ENCODE data around the gene SH3BP4.

Gene SH3BP4

DNA sequence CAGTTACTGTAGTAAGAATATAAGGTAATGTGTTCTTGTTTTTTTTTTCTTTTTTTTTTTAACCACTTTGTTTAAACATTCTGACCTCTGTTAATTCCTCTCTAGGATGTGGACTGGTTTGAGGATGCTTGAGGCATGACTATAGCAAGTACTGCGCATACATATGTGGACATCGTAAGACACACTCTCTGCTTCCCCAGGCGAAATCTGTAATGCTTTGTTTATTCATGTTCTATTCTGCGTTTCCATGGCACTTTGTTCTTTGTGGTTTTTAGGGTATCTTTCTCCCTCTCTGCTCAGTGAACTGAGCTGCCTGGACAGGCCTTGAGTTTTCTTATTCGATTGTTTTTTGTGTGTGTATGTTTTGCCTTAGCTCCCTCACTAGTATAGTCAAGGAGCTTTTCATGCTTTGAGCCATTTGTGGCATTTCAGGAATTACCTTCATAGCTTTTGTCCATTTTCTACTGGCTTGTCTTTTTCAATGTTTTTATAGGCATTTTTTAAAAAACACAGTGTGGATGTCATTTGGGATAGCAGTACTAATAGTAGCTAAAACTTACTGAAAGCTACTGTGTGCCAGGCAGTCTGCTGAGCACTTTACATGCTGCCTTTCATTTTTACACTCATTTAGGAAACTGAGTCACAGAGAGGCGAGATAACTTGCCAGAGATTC is 1.9 kb upstream of the SH3BP4 start:
- DNase-seq: no peak

DNA sequence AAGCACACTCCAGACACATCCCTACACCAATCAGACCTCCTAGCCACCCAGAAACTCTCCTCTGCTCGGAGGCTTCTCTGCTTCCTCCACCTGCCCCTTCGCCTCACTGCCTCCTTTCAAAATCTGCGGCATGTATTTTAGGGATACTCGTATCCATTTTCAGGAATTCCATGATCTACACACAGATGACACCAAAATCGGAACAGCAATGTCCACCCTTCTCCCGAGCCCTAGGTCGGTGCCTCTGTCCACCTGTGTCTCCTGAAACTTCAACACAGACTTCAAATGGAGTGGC is 1.4 kb upstream of the SH3BP4 start:
- no peak for DNase-seq

DNA sequence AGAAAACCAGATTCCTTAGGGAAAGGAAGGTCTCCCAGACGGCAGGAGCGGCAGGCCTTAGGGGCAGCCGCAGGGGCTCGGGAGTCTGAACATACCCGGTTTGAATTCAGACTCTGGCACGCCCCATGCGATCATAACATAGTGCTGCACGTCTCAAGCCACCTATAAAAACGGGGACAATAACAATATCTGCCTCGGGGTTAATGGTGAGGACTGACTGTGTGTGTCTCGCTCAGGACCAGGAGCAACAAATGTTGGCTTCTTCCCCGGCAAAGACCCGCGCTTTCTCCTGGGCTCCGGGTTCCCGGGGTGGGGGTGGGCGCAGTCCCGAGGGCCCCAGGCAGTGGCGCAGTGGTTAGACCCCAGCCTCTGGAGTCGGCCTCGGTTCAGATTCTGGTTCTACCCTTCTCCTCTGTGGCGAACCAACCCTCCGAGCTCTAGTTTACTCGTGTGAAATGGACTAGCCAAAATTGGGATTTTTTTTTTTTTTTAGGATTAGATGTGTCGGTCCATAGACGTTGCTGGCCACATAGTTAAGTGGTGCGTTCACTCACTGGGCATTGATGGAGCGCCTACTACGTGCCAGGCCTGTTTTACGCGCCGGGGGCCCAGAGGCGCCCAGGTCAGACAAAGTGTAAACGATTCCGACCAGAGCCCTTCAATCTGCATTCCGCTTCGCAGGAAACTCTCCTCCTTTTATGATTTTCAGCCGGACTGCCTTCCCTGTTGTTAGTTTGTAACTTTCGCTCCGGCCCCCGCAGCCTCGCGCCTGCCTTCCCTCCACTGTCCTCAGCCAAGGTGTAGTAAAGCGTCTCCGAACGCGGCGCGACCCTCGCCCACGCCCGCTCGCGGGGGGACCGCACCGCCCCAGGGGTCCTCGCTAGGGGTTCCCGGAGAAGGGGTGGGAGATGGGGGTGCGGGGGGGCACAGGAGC is 820 bp upstream of the SH3BP4 start:
- no peak for DNase-seq

DNA sequence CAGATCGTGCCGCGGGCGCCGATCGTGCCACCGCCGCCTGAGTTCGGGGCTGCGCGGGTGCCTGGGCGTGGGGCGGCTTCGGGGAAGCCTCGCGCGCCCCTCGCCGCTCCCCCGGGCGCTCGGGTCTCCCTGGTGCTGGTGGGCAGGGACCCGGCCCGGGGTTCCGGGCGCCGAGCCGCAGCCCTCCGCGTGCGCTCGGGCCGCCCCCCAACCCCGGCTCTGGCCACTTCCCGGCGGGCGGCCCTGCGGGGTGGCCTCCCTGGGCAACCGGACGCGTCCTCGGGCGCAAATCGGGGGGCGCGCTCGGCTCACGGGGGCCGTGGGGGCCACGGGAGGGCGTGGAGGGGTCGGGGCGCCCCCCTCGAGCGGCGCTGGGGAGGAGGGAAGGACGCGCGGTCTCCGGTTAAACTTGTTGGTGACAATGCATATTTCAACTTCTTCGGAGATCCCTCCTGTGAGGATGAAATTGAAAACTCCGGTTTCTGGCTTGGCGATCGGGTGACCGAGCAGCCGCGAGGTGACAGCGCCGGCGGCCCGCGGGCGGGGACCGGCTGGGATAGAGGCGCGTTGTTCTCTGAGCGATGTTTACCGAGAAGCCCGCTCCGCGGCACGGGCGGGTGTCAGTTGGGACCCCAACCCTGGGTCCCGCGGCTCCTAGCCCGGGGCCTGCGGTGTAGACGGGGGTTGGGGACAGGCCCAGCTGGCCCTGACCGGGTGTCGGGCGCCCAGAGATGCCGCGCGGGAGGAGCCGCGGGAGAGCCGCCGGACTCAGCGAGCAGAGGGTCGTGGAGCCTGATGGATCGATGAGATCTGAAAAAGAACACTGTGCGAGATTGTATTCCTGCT is 676 bp downstream of the SH3BP4 start:
- DNase-seq: peak in 1 of 2 donors; percentile 29

DNA sequence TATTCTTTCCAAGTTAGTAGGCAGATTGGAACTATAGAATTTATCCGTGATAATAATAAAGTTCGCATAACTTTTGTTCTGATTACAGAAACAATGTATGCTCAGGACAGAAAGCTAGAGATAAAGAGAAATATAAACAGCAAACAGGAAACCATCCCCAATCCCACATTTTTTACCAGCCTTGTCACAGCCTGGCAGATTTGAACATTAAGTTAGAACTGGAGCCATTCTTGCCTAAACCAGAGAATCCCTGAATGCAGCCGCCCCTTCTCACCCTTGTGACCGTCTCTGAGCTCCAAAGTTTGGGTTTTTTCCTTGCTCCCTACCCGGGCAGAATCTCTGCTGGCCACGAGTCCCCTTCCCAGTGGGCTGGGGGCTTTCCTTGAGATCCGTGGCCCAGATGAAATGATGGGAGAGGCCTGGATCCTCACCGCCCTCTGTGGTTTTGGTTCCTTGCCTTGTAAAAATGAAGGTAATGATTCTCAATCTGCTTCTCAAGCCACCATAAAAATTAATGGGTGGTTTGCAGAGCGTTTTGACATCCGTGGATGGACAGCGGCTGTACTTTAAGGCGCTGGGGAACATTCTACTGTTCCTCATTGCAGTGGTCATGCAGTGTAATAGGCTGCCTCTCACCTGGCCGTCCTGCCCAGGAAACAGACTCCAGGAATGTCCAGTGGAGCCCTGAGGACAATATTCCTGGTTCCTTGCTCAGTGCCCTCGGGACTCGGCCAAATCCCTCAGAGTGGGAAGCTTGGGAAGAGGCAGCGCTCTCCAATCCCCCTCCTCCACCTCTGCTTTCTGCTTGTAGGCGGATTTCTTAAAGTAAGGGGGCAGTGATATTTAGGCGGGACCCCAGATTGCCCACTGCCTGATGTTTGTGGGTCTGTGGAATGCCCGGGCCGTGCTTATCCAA is 1.6 kb downstream of the SH3BP4 start:
- DNase-seq: no peak

DNA sequence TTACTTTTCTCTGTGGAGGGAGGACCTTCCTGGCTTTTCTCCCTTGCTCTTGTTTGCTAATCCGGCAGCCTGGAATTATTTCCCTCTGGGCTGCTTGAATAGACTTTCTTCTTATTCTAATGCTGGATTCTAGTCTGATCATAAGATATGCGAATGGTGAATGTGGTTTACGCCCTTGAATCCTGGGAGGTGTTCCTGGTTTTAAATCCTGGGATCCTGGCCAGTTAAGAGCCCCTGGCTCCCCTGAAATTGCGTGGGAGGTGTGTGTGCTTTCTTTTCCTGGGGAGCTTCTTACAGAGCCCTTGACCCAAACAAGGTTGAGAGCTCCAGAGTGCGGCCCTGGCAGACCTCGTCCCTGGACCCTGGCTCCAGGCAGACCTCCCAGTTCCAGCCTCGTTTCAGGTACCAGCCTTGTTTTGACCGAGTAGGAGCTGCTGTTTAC is 2.8 kb downstream of the SH3BP4 start:
- DNase-seq: no peak

DNA sequence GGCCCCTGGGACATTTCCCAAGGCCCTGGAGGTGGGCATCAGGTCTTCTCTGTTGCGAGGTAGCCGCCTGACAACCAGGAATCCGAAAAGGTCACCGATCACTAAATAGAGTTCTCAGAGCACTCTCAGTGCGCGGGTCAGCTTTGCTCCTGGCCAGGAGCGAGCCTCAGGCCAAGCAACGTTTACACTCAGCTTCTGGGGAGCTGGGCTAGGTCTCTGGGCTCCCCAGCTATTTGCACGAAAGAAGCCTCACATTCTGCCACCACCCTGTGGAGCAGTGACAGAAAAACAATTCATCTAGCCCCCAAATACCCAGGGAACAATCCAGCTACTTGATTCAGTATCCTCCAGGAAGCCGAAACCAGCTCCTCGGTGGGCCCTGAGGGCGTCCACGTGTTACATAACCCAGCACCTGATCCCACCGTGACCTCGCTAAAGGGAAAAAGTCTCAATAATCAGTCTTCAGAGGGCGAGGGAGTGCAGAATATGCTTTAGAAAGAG is 3.3 kb downstream of the SH3BP4 start:
- no peak for DNase-seq

DNA sequence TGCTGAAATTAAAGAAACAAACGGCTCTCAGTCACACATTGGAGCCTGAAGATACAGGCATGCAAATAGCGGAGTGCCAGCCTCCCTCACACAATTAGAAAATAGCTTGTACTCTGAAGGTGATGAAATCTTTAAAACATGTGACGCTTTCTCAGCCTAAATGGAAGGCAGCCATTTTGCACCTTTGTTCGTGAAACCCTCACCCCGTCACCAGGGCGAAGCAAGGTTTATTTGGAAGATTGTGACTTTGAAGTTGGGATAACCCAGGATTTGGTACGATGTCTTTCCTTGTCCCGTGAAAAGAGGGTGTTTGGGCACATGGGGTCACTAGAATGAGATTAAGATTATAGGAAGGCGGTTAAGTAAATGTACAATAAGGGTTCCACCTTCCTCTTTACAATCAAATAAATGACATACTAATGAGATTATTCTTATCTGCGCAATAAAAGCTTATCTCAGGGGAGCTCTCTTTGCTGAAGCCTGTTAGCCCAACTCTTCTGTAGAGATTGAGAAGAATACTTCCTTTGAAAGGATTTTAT is 4.2 kb downstream of the SH3BP4 start:
- no peak for DNase-seq

DNA sequence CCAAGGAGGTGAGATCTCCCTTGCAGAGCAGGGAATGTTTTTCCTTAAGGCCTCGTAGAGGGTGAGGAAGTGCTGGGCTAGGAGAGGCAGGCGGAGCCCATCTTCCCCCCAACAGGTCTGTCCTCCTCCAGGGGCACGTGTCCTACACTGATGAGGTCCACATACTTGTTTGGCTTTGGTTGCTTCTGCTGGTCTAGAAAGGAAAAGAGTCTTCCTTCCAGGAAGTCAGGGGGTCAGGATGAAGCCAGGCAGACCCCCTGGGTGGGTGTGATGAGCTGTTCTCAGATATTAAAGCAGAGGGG is 6.0 kb downstream of the SH3BP4 start:
- DNase-seq: no peak

DNA sequence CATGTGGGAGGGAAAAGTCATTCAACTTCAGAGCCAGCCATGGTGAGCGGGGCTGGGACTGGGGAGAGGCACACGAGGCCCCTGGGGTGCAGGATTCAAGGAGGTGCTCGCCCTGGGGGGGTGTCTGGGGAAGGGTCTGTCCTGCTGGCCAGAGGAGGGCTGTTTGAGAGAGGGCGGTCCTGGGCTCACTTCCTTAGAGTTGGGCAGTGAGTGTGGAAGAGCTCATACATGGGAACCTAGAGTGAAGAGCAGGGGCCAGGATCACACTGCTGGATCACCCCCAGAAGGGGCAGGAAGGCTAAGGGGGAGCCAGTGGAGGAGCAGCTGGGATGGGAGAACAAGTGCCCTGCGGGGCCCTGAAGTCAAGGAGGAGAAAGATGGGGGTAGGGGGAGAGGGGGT is 6.5 kb downstream of the SH3BP4 start:
- DNase-seq: no peak

DNA sequence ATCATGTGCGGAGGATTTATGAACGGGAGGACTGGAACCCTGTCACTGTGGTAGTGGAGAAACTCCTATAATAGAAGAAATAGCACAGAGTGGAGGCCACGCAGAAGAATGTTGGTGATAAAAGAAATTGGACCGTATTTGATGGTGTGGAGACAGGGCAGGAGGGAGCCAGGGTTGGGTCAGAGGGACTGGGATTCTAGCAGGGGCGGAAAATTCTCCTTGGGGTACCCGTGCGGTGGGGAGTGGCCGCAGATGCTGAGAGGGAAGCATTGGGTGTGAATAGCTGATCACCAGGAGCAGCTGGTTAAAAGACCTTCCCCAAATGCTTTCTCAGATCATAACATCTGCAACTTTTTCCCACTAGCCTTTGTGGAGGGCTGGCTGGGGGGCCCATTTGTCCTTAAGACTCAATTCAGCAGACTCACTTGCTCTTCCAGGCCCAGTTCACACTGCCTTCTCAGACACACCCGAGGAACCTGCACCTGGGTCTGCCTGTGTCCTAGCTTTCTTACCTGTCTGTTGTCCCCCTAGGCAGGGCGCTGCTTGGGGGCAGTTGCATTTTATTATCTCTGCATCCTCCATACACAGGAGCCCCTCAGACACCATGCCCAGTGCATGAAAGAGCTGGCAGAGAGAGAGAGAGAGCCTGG is 7.1 kb downstream of the SH3BP4 start:
- DNase-seq: no peak

DNA sequence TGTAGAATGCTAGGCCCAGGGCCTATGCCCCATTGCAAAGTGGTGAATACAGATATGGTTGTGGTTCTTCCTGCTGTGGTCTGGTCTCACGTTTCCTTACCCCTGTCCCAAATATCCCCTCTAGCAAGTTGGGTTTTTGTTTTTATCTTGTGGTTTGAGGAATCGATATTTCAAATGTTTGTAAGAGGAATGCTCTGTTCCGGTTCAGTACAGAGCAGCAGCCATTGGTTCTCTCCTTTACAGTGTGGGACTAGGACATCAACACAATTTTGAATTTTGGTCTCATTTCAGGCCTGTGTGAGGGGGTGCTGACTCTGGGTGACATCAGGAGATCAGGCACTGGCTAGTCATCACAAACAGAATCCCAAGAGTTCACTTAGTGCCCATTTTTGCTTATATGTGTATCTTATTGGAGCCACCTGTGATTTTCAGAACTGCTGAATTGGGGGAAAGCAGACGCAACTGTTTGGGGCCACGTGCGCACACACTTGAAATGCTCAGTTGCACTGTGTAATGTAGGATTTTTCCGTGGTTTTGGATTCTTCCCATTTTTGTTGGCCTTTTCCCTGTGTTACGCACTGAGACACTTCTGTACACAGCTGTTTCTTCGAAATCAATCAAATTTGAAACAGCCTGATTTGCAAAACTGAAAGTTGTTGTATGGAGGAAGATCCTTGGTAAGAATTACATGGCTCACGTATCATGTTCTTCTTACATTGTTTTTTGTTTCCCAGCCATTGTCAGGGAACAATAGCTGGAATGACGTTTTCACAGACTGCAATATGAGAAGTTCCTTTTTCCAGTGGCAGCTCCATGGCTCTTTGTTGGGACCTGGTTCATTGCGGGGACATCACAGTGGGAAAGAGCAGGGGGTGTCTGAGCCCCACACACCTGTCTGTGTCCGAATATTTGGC is 8.6 kb downstream of the SH3BP4 start:
- DNase-seq: no peak

DNA sequence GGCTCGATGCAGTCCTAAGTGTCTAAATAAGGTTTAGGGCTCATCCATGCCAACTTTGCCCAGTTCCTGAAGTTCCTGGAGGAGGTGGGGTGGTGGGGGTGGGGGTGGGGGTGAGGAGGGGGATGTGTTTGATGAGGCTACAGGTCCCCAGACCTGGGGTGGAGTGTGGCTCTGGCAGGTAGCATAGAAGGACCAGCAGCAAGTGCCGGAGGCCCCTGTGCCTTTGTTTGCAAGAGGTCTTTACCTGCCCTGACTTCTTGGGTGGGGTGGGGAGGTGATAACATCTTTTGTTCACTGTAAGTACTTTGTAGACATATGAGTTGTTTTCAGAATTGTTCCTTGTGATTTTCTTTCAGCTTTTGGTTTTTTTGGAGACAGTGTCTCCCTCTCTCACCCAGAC is 10.0 kb downstream of the SH3BP4 start:
- no peak for DNase-seq

DNA sequence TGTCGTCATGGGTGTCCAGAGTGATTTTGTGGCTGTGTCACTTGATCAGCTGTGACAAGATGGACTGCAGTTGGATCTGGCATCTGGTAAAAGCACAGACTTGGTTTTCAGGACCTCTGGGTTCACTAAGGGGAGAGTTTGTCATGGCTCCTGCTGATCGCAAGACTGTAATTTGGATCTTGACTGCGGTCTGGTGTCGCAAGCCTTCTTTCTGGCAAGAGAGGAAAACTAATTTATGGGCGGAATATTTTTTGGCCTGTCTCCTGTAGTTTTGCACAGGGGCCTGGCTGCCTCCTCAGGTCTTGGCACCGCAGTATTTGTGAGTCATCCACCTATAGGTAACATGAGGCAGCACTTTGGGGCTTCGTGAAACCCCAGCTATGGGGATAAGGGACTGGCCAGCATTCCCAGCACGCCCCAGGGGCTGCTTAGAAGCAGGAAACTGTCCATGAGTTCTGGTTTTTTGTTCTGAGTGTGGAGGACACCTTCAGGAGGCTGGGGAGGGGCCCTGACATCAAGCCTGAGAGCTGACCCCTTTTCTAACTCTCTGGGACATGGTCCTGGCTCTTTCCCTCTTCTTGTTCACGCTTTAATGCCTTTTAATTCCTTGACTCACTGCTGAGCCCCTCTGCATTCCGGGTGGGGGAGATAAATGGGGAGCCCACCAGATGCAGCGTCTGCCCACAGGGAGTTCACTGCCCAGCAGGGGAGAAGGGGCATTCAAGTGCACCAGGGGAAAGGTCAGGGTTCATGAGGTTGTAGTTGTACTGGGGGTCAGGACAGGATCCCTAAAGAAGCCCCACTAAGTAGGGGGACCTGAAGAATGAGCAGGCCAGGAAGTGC is 12.2 kb downstream of the SH3BP4 start:
- DNase-seq: no peak

DNA sequence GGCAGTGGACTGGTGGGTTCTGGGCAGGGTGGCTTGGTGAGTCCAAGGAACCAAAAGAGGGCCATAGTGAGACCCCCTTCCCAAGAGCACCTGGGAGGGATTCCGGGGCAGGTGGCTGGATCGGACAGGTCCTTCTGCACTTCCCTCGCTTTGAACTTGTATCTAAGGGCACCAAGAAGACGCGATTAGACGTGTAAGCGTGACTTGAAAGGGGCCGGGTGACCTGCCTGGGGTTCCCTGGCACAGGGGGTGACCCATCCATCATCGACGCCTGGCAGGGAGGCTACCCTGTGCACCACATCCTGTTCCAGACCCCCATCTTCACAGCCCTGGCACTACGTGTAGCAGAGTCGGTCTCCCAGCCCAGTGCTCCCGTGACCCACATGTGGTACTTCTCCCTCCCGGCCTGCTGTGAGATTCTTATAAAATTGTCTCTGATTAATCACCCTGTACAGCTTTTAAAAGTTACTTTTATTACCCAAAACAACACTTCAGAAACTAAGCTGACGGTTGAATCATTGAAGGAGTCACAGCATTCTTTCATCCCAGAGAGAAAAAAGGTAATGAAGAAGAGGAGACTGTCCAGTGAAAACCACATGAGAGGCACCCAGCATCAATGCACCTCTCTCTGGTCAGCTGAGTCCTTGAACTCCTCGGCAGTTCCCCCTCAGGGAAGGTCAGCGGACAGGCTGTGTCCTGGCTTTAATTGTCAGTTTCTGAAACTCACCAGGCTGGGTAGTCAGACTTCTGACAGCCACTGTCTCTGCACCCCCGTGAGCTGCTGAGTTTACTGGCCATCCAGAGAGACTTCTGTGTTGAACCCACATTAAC is 13.0 kb downstream of the SH3BP4 start:
- DNase-seq: no peak

DNA sequence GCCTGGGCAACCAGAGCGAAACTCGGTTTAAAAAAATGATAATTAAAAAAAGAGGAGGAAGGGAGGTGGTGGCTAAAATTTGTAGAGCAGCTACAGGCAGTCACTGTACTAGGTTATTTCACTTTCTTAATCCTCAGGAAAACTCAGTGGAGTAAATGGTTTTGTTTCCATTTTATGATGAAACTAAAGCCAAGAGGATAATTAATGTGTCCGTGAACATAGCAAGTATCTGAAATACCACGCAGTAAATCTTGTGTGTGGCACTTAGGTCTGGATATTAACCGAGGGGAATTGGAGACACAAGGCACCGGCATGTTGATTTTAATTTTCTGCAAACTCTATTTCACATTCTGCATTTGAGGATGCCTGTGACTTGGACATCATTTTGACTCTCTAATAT is 14.5 kb downstream of the SH3BP4 start:
- no peak for DNase-seq

DNA sequence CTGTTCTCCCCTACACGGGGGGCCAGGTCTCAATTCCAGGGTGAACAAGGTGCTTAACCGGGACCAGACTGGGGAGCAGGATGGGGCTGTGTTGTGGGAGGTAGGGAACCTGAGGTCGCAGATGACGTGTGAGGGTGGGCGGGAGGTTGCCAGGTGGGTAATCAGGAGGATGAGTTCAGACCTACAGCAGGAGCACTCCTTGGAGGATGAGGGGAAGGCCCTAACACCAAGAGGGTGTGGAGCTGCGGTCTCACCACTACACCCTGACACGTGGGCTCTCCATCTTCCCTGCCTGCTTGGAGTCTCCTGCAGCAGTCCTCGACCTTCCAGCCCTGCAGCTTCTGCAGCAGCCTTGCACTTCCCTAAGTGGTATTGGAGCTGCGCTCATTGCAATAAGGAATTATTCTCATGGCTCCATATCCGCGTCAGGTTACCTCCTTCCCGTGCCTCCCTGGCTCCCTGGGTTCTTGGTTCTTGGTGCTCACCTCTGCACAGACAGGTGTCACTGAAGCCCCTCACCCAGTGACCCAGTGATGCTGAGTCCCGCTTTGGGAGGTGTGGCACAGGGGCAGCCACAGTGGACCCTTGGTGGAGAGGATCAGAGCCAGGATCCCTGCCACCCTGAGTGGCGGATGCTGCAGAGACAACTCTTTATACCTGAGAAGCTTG is 15.5 kb downstream of the SH3BP4 start:
- DNase-seq: no peak

DNA sequence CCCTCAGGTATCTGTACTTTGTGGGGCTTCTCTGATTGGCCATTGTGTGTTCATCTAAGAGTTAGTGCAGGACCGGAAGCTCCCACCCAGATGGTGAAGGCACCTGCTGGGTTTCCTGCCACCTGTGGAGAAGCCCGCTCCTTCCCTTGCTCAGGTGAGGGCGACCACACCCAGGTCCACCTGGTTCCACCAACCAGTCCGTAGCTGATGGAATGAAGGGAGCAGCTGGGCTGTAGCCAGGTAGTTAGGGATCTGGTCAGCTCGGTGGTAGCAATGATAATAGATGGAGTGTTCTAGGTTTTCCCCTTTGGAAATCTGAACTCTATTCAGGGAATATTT is 16.0 kb downstream of the SH3BP4 start:
- no peak for DNase-seq
